Measurements from ENCODE around the gene PRAC2.

- TF ChIP-seq EGR1 (IDR thresholded peaks at IDR 0.05) (no peak), FOXM1 (IDR thresholded peaks at IDR 0.05; ENCODE audit: borderline replicate concordance, low read depth) (no peak), YY1 (IDR thresholded peaks at IDR 0.05; ENCODE audit: low read depth) (no peak), TCF12 (IDR thresholded peaks at IDR 0.05; ENCODE audit: low read depth) (no peak), NFIC (IDR thresholded peaks at IDR 0.05) (no peak), CEBPB (IDR thresholded peaks at IDR 0.05) (no peak), MAX (IDR thresholded peaks at IDR 0.05) (no peak), RAD21 (IDR thresholded peaks at IDR 0.05; ENCODE audit: low read depth) (no peak), EP300 (IDR thresholded peaks at IDR 0.05; ENCODE audit: borderline replicate concordance) (no peak), TAF1 (IDR thresholded peaks at IDR 0.05; ENCODE audit: low read depth) (no peak), USF1 (IDR thresholded peaks at IDR 0.05) (no peak), CREB1 (IDR thresholded peaks at IDR 0.05; ENCODE audit: low read depth) (no peak), ZBTB7A (IDR thresholded peaks at IDR 0.05; ENCODE audit: low read depth) (no peak)
These were observed 11.5 kb downstream of the PRAC2 start for GRCh38 chr17:48734333-48735061.
